H1 (cell line): Measurements from ENCODE around the gene PGM2. TPM values are rescaled to one million over a fixed set of nuclear protein-coding genes. Genes with fewer than 3 reads are reported as not detected.

Source experiments
- CTCF ChIA-PET: fragments of 300-600 bp; sonication (Branson Sonifier 250); formaldehyde crosslinking; loops from one replicate; lab custom pipeline; 2021; ENCODE audit not compliant: partially characterized antibody; lab: Charles Lee
- POLR2A ChIA-PET: fragments of 300-600 bp; sonication (Branson Sonifier 250); formaldehyde crosslinking; loops from one replicate; lab custom pipeline; 2021; ENCODE audit warnings: inconsistent platforms; ENCODE audit not compliant: partially characterized antibody; lab: Charles Lee
- DNase-seq, 2 experiments: peaks; one replicate each; pipeline versions ENCODE4 v3.0.0 to v3.0.0-alpha.2; 2010 to 2022; ENCODE audit warnings: low spot score in 2 of 2, low read depth in 1 of 2, mixed read lengths in 1 of 2
- FAIRE-seq: peaks from 2 replicates; lab custom pipeline; 2011; peaks lifted over from hg19 to GRCh38; lab: Jason Lieb, UNC
- H2AFZ ChIP-seq: 2 replicates; pipeline ENCODE4 v1.8.1; 2012; ENCODE audit warnings: low read length, inconsistent platforms
- H2AK5ac ChIP-seq: 2 replicates; pipeline ENCODE4 v1.6.1; 2013; ENCODE audit warnings: low read depth, low read length
- H2BK120ac ChIP-seq: replicated peaks from 2 replicates; pipeline ENCODE3; 2013; ENCODE audit warnings: low read depth, low read length, inconsistent platforms
- H2BK12ac ChIP-seq: 2 replicates; pipeline ENCODE4 v1.6.1; 2013; ENCODE audit warnings: low read depth, low read length
- H2BK15ac ChIP-seq: 2 replicates; pipeline ENCODE4 v1.6.1; 2013; ENCODE audit warnings: low read length
- H2BK20ac ChIP-seq: 2 replicates; pipeline ENCODE4 v1.6.1; 2013; ENCODE audit warnings: low read length
- H2BK5ac ChIP-seq: 2 replicates; pipeline ENCODE4 v1.6.1; 2013; ENCODE audit warnings: low read depth, low read length
- H3K14ac ChIP-seq: 2 replicates; pipeline ENCODE4 v1.6.1; 2013; ENCODE audit warnings: inconsistent platforms; ENCODE audit not compliant: insufficient read length
- H3K18ac ChIP-seq: 2 replicates; pipeline ENCODE4 v1.6.1; 2013; ENCODE audit warnings: low read length; ENCODE audit errors: extremely low read depth
- H3K23ac ChIP-seq: 2 replicates; pipeline ENCODE4 v1.6.1; 2013; ENCODE audit warnings: inconsistent platforms; ENCODE audit not compliant: insufficient read length
- H3K23me2 ChIP-seq: 2 replicates; pipeline ENCODE4 v1.6.1; 2013; ENCODE audit warnings: low read depth, low read length
- H3K27ac ChIP-seq: 2 replicates; pipeline ENCODE4 v1.6.1; 2011; ENCODE audit warnings: low read depth, low read length, inconsistent platforms
- H3K27me3 ChIP-seq, 4 experiments: replicated peaks in 1 of 4; 1 replicate in 1 of 4; 2 replicates in 3 of 4; pipeline versions ENCODE4 v1.6.1 to v1.8.1; 2011 to 2013; ENCODE audit warnings: low read length in 3 of 4, mild to moderate bottlenecking in 3 of 4, inconsistent platforms in 2 of 4, mixed read lengths in 2 of 4, moderate library complexity in 1 of 4; ENCODE audit not compliant: control insufficient read depth in 3 of 4, insufficient read depth in 3 of 4; ENCODE audit errors: extremely low read depth in 1 of 4
- H3K36me3 ChIP-seq, 4 experiments: 2 replicates each; pipeline versions ENCODE4 v1.6.1 to v1.8.1; 2011 to 2013; ENCODE audit warnings: mild to moderate bottlenecking in 4 of 4, low read length in 3 of 4, moderate library complexity in 2 of 4, control low read depth in 1 of 4, inconsistent platforms in 1 of 4; ENCODE audit not compliant: insufficient read depth in 4 of 4, control insufficient read depth in 2 of 4
- H3K4ac ChIP-seq: replicated peaks from 2 replicates; pipeline ENCODE3; 2013; ENCODE audit warnings: low read length, low read depth, mixed read lengths, inconsistent platforms; ENCODE audit not compliant: insufficient read length
- H3K4me1 ChIP-seq, 4 experiments: replicated peaks in 1 of 4; 1 replicate in 1 of 4; 2 replicates in 3 of 4; pipeline versions ENCODE4 v1.6.1 to v1.8.1; 2011 to 2013; ENCODE audit warnings: low read length in 3 of 4, inconsistent platforms in 2 of 4, mixed read lengths in 1 of 4; ENCODE audit not compliant: insufficient read depth in 4 of 4, control insufficient read depth in 3 of 4
- H3K4me2 ChIP-seq, 2 experiments: 2 replicates each; pipeline versions ENCODE4 v1.6.1 to v1.8.1; 2011 to 2013; ENCODE audit warnings: low read depth in 2 of 2, low read length in 2 of 2, control low read depth in 1 of 2, inconsistent platforms in 1 of 2, mild to moderate bottlenecking in 1 of 2; ENCODE audit not compliant: insufficient read depth in 1 of 2
- H3K4me3 ChIP-seq, 4 experiments: fragments of 200-600, 300-600 bp in 1 of 4; sonication (generic), shearing (Covaris generic), sonication (Bioruptor Twin) in 1 of 4; 2 replicates each; pipeline versions ENCODE4 v1.5.1 to v1.8.1; 2011 to 2016; ENCODE audit warnings: low read length in 4 of 4, low read depth in 3 of 4, control low read depth in 2 of 4, inconsistent platforms in 2 of 4, mild to moderate bottlenecking in 2 of 4, mixed read lengths in 1 of 4, moderate library complexity in 1 of 4; ENCODE audit not compliant: insufficient read depth in 2 of 4; ENCODE audit errors: extremely low read depth in 1 of 4
- H3K56ac ChIP-seq: replicated peaks from 2 replicates; pipeline ENCODE3; 2013; ENCODE audit warnings: low read depth, mild to moderate bottlenecking, mixed read lengths, low read length, inconsistent platforms; ENCODE audit not compliant: insufficient read length
- H3K79me1 ChIP-seq: 2 replicates; pipeline ENCODE4 v1.6.1; 2013; ENCODE audit warnings: low read depth, low read length, control low read depth
- H3K79me2 ChIP-seq, 2 experiments: 2 replicates each; pipeline versions ENCODE4 v1.6.1 to v1.8.1; 2012 to 2013; ENCODE audit warnings: low read length in 2 of 2, mild to moderate bottlenecking in 2 of 2, inconsistent platforms in 1 of 2; ENCODE audit not compliant: insufficient read depth in 2 of 2, control insufficient read depth in 1 of 2
- H3K9ac ChIP-seq, 4 experiments: replicated peaks in 1 of 4; 1 replicate in 1 of 4; 2 replicates in 3 of 4; pipeline versions ENCODE4 v1.6.1 to v1.8.1; 2011 to 2013; ENCODE audit warnings: low read depth in 3 of 4, low read length in 3 of 4, control low read depth in 2 of 4, mild to moderate bottlenecking in 2 of 4, moderate library complexity in 2 of 4, inconsistent platforms in 1 of 4; ENCODE audit errors: extremely low read depth in 1 of 4
- H3K9me3 ChIP-seq, 2 experiments: 2 replicates each; pipeline versions ENCODE4 v1.6.1 to v1.8.1; 2012 to 2013; ENCODE audit warnings: mild to moderate bottlenecking in 2 of 2, moderate library complexity in 2 of 2, control low read depth in 1 of 2, inconsistent platforms in 1 of 2, low read depth in 1 of 2, low read length in 1 of 2, mixed read lengths in 1 of 2; ENCODE audit not compliant: insufficient read depth in 2 of 2
- H4K20me1 ChIP-seq, 2 experiments: replicated peaks in 1 of 2; 2 replicates each; pipeline versions ENCODE3 to v1.8.1; 2011 to 2013; ENCODE audit warnings: inconsistent platforms in 2 of 2, low read length in 2 of 2, mild to moderate bottlenecking in 1 of 2; ENCODE audit not compliant: insufficient read depth in 2 of 2, control insufficient read depth in 1 of 2
- H4K5ac ChIP-seq: 2 replicates; pipeline ENCODE4 v1.6.1; 2013; ENCODE audit warnings: low read length, low read depth, mixed read lengths, inconsistent platforms; ENCODE audit not compliant: insufficient read length
- H4K8ac ChIP-seq: 2 replicates; pipeline ENCODE4 v1.8.0; 2013; ENCODE audit warnings: mild to moderate bottlenecking, moderate library complexity, low read length, inconsistent platforms; ENCODE audit not compliant: insufficient read depth; ENCODE audit errors: extremely low read depth
- H4K91ac ChIP-seq: replicated peaks from 2 replicates; pipeline ENCODE3; 2013; ENCODE audit warnings: low read length, mixed read lengths, inconsistent platforms; ENCODE audit not compliant: insufficient read length
- CTCF ChIP-seq, 3 experiments: IDR thresholded peaks; 1 replicate in 2 of 3; 2 replicates in 1 of 3; pipeline versions ENCODE4 v1.5.1 to v1.6.1; 2011; ENCODE audit warnings: low read length in 3 of 3, mild to moderate bottlenecking in 3 of 3, inconsistent platforms in 2 of 3, low read depth in 1 of 3, moderate library complexity in 1 of 3; ENCODE audit not compliant: insufficient read depth in 1 of 3; ENCODE audit errors: control extremely low read depth in 1 of 3
- FOSL1 ChIP-seq: IDR thresholded peaks from 2 replicates; pipeline ENCODE4 v1.6.1; 2011; ENCODE audit warnings: mild to moderate bottlenecking, low read depth, low read length, moderate library complexity; ENCODE audit not compliant: insufficient read depth
- RBBP5 ChIP-seq: IDR thresholded peaks from 2 replicates; pipeline ENCODE4 v1.7.1; 2012; ENCODE audit warnings: low read depth, mild to moderate bottlenecking, inconsistent platforms, low read length, moderate library complexity, borderline replicate concordance
- TEAD4 ChIP-seq: IDR thresholded peaks from 2 replicates; pipeline ENCODE4 v1.6.1; 2012; ENCODE audit warnings: low read depth, low read length, inconsistent platforms, mixed read lengths
- YY1 ChIP-seq: IDR thresholded peaks from 2 replicates; pipeline ENCODE4 v1.6.1; 2011; ENCODE audit warnings: low read depth, mild to moderate bottlenecking, low read length
- WGBS, 2 experiments: shearing (Covaris generic) in 1 of 2; methylation state at CpG; one replicate each; pipeline versions ENCODE4 v1.1.6 to v1.1.7; 2013 to 2015; ENCODE audit warnings: low lambda C conversion rate in 2 of 2, mixed read lengths in 2 of 2, inconsistent platforms in 1 of 2, low coverage in 1 of 2, missing lambda C conversion rate in 1 of 2; ENCODE audit not compliant: insufficient replicate concordance in 2 of 2, insufficient coverage in 1 of 2, insufficient read length in 1 of 2; ENCODE audit errors: extremely low coverage in 1 of 2, missing lambda C conversion rate in 1 of 2; 5-methylcytosine and 5-hydroxymethylcytosine counted together
- polyA plus RNA-seq, 7 experiments: library from polyadenylated mRNA; depleted of rRNA in 3 of 7; stranded (reverse) in 5 of 7; unstranded in 2 of 7; fragments of >200 nt in 5 of 7; fragments of 200-250 nt in 2 of 7; gene quantifications; 1 replicate in 5 of 7; 2 replicates in 1 of 7; 4 replicates in 1 of 7; pipeline versions ENCODE4 v1.2.1 to v1.2.3, GENCODE V29; 2011 to 2013; ENCODE audit warnings: missing spikeins in 2 of 7, mixed read lengths in 2 of 7
- total RNA-seq: library from RNA; stranded (reverse); fragmentation: NEBNext Ultra II Directional; extraction: Animal tissue kit (Norgen Biotek cat#: 25700); gene quantifications from 2 replicates; pipeline ENCODE4 v1.2.1, GENCODE V29; 2021

PGM2 gene
- total and polyA plus RNA-seq, 2 of the 8 experiments (the other 6 are each of a cell fraction or from before 2014, with no cell fraction given): 7.7 to 38.0 TPM

GRCh38 chr4:37879365-37879764 is 52.9 kb downstream of the PGM2 start:
- Histone ChIP-seq H3K79me2 (no peaks in the 10 kb centered on the region), H3K36me3 (no peaks in the 10 kb centered on the region), H4K5ac (no peak overlapping the region), H3K14ac (no peak overlapping the region), H3K4me3 (no peak overlapping the region), H2BK120ac (no peak overlapping the region), H3K56ac (no peak overlapping the region), H3K4ac (no peak overlapping the region), H4K91ac (no peak overlapping the region), H3K27ac (no peak overlapping the region), H3K9ac (no peak overlapping the region), H3K9me3 (no peaks in the 10 kb centered on the region), H2AK5ac (no peak overlapping the region), H3K4me2 (no peak overlapping the region), H2BK12ac (no peak overlapping the region), H2BK5ac (no peak overlapping the region), H2AFZ (no peak overlapping the region), H4K20me1 (no peaks in the 10 kb centered on the region), H4K8ac (no peak overlapping the region), H3K18ac (no peak overlapping the region), H3K23ac (no peak overlapping the region), H3K23me2 (no peaks in the 10 kb centered on the region), H3K79me1 (no peaks in the 10 kb centered on the region), H2BK20ac (no peak overlapping the region), H3K4me1 (no peaks in the 10 kb centered on the region), H3K27me3 (no peaks in the 10 kb centered on the region), H2BK15ac (no peak overlapping the region)
- FAIRE-seq (no peak), DNase-seq (no peak)
- 83% methylated on average over 8 of the region's 8 CpGs; no CpG with 5 or more reads in 1 of the 2 experiments for WGBS, 2 experiments
- POLR2A ChIA-PET: no interaction called here
- CTCF ChIA-PET: interaction anchor here (1.1 kb wide), 1 partner anchor 57 kb away, joined by 5 read pairs; no protein-coding TSS in a partner anchor
- TF ChIP-seq FOSL1 (no peak), CTCF (IDR thresholded peaks at IDR 0.05; ENCODE audit: control extremely low read depth in 1 of 3, insufficient read depth in 1 of 3, low read depth in 1 of 3, low read length in 3 of 3) (no peak), RBBP5 (no peak), TEAD4 (no peak), YY1 (no peak)
